Natural killer cell (primary cell): ENCODE measurements around the gene ITPR1. TPM values are rescaled to one million over a fixed set of nuclear protein-coding genes. Genes with fewer than 3 reads are reported as not detected.

Experiments used
- ATAC-seq, 3 donors: fragments of 150-1000 bp in 2 of 3; fragments of 200-7000 bp in 1 of 3; cut with Tn5 transposase; 1 replicate in 1 of 3; 2 replicates in 2 of 3; pipeline ENCODE4 v1.10.0; 2021; ENCODE audit warnings: mild to moderate bottlenecking in 2 of 3, moderate library complexity in 2 of 3
- DNase-seq, 2 donors: peaks; one replicate each; pipeline versions ENCODE4 v3.0.0 to v3.0.0-alpha.2; 2013 to 2021; ENCODE audit warnings: mixed read lengths in 1 of 2
- H3K27ac ChIP-seq: one replicate; pipeline ENCODE4 v1.5.1; 2013; ENCODE audit warnings: mild to moderate bottlenecking, low read length
- H3K27me3 ChIP-seq: one replicate; pipeline ENCODE4 v1.6.1; 2013; ENCODE audit warnings: low read length; ENCODE audit not compliant: control insufficient read depth, insufficient read depth
- H3K36me3 ChIP-seq: one replicate; pipeline ENCODE4 v1.6.1; 2013; ENCODE audit warnings: low read length; ENCODE audit not compliant: control insufficient read depth, insufficient read depth
- H3K4me1 ChIP-seq: one replicate; pipeline ENCODE4 v1.6.1; 2013; ENCODE audit warnings: low read length; ENCODE audit not compliant: control insufficient read depth, insufficient read depth
- H3K4me3 ChIP-seq: one replicate; pipeline ENCODE4 v1.5.1; 2013; ENCODE audit warnings: low read length
- H3K9me3 ChIP-seq: one replicate; pipeline ENCODE4 v1.6.1; 2013; ENCODE audit warnings: low read length; ENCODE audit not compliant: control insufficient read depth, insufficient read depth
- H3K27ac Mint-ChIP-seq, 2 donors: one replicate each; pipeline ENCODE4 v1.8.0; 2022; ENCODE audit warnings: mild to moderate bottlenecking in 2 of 2, mixed read lengths in 2 of 2, moderate library complexity in 1 of 2
- H3K27me3 Mint-ChIP-seq, 2 donors: one replicate each; pipeline ENCODE4 v1.8.0; 2022; ENCODE audit warnings: low read depth in 2 of 2, mixed read lengths in 2 of 2
- H3K36me3 Mint-ChIP-seq: one replicate; pipeline ENCODE4 v1.8.0; 2022; ENCODE audit warnings: mixed read lengths
- H3K4me1 Mint-ChIP-seq, 2 donors: one replicate each; pipeline ENCODE4 v1.8.0; 2022; ENCODE audit warnings: mixed read lengths in 2 of 2
- H3K4me3 Mint-ChIP-seq: one replicate; pipeline ENCODE4 v1.8.0; 2022; ENCODE audit warnings: mild to moderate bottlenecking, moderate library complexity, mixed read lengths
- H3K9me3 Mint-ChIP-seq, 2 donors: one replicate each; pipeline ENCODE4 v1.8.0; 2022; ENCODE audit warnings: mixed read lengths in 2 of 2
- CTCF ChIP-seq: fragments of 200-600 bp; IDR thresholded peaks from one replicate; pipeline ENCODE4 v1.8.0; 2022; ENCODE audit warnings: antibody characterized with exemption
- WGBS: methylation state at CpG from one replicate; pipeline ENCODE4 v1.1.7; 2013; ENCODE audit warnings: missing lambda C conversion rate; ENCODE audit not compliant: insufficient coverage; 5-methylcytosine and 5-hydroxymethylcytosine counted together
- intact Hi-C: fragments of 100-400 bp; cut with micrococcal nuclease; formaldehyde crosslinking; loops from one replicate; pipeline ENCODE4 v1.14.2; 2022
- total RNA-seq, 4 donors: library from RNA; stranded (reverse); fragments of 120-200 nt in 1 of 4; gene quantifications; one replicate each; pipeline versions ENCODE4 v1.2.3 to v1.2.4, GENCODE V29; 2013 to 2022

ITPR1 gene
- total RNA-seq, 3 donors from 2014 or later (not counting 1 experiment from before 2014, with no cell fraction given): 86.7 to 123 (median 94.8) TPM

GRCh38 chr3:4856564-4856963 lies 363.4 kb downstream of the ITPR1 start:
- Mint-ChIP-seq H3K4me1 (peaks cover 27 to 33% of the 10 kb centered on the region in 2 donors), H3K36me3 (peaks cover 6% of the 10 kb centered on the region), H3K4me3 (no peak overlapping the region), H3K27ac (no peak overlapping the region), H3K27me3 (no peaks in the 10 kb centered on the region), H3K9me3 (peaks cover 2 to 4% of the 10 kb centered on the region in 2 donors)
- Histone ChIP-seq H3K9me3 (peaks cover 4% of the 10 kb centered on the region), H3K4me1 (peaks cover 26% of the 10 kb centered on the region), H3K27ac (no peak overlapping the region), H3K36me3 (no peaks in the 10 kb centered on the region), H3K4me3 (no peak overlapping the region), H3K27me3 (no peaks in the 10 kb centered on the region)
- intact Hi-C loops: no loop called here
- no peak for TF ChIP-seq CTCF
- DNase-seq: no peak
- WGBS: 95% methylated on average over 4 of the region's 4 CpGs
- ATAC-seq: no peak

- peaks cover 23% of the 10 kb centered on the region for H3K4me1 ChIP-seq
- 72% methylated on average over 5 of the region's 5 CpGs for WGBS
- Mint-ChIP-seq H3K4me3 (no peak overlapping the region), H3K27me3 (no peaks in the 10 kb centered on the region), H3K4me1 (peaks cover 24 to 30% of the 10 kb centered on the region in 2 donors), H3K36me3 (peaks cover 10% of the 10 kb centered on the region), H3K27ac (no peak overlapping the region), H3K9me3 (peaks cover 2 to 4% of the 10 kb centered on the region in 2 donors)
- no peaks in the 10 kb centered on the region for H3K36me3 ChIP-seq
- no peak overlapping the region for H3K4me3 ChIP-seq
- intact Hi-C loops: no loop called here
- H3K27me3 ChIP-seq: no peaks in the 10 kb centered on the region
- DNase-seq: no peak
- peaks cover 8% of the 10 kb centered on the region for H3K9me3 ChIP-seq
- H3K27ac ChIP-seq: no peak overlapping the region
- no peak for ATAC-seq
- no peak for TF ChIP-seq CTCF
Observed at GRCh38 chr3:4856986-4857385, 363.8 kb downstream of the ITPR1 start.

GRCh38 chr3:4859788-4860187 lies 366.6 kb downstream of the ITPR1 start:
- Mint-ChIP-seq H3K27ac (no peak overlapping the region), H3K36me3 (peaks cover 12% of the 10 kb centered on the region), H3K9me3 (peaks cover 2 to 7% of the 10 kb centered on the region in 2 donors), H3K4me1 (peaks cover 7 to 11% of the 10 kb centered on the region in 2 donors), H3K27me3 (no peaks in the 10 kb centered on the region), H3K4me3 (no peak overlapping the region)
- no peak for DNase-seq
- no peaks in the 10 kb centered on the region for H3K27me3 ChIP-seq
- H3K4me3 ChIP-seq: no peak overlapping the region
- no peak for TF ChIP-seq CTCF
- H3K27ac ChIP-seq: no peak overlapping the region
- H3K9me3 ChIP-seq: peaks cover 8% of the 10 kb centered on the region
- no peaks in the 10 kb centered on the region for H3K36me3 ChIP-seq
- ATAC-seq: no peak
- no CpG with 5 or more reads among the region's 1 CpG for WGBS
- H3K4me1 ChIP-seq: no peaks in the 10 kb centered on the region
- intact Hi-C loops: no loop called here

- DNase-seq (no peak), ATAC-seq (no peak)
- no peak for TF ChIP-seq CTCF
- Mint-ChIP-seq H3K4me3 (no peak overlapping the region), H3K9me3 (peaks cover 0 to 7% of the 10 kb centered on the region in 2 donors), H3K27me3 (no peaks in the 10 kb centered on the region), H3K4me1 (peaks cover 14 to 16% of the 10 kb centered on the region in 2 donors), H3K36me3 (peaks cover 12% of the 10 kb centered on the region), H3K27ac (no peak overlapping the region)
- 83% methylated on average over 1 of the region's 2 CpGs for WGBS
- H3K4me1 ChIP-seq: peaks cover 7% of the 10 kb centered on the region
- H3K27ac ChIP-seq: no peak overlapping the region
- H3K27me3 ChIP-seq: no peaks in the 10 kb centered on the region
- intact Hi-C loops: no loop called here
- peaks cover 8% of the 10 kb centered on the region for H3K9me3 ChIP-seq
- no peak overlapping the region for H3K4me3 ChIP-seq
- H3K36me3 ChIP-seq: no peaks in the 10 kb centered on the region
Observed at GRCh38 chr3:4862973-4863372, 369.8 kb downstream of the ITPR1 start.
